H1 (cell line): ENCODE measurements around the gene TBCD. TPM values are rescaled to one million over a fixed set of nuclear protein-coding genes. Genes with fewer than 3 reads are reported as not detected.
"Not testable (repeated sequence)": the region's sequence is repeated elsewhere in the genome, so short reads cannot be mapped to it uniquely, and the experiment has no call there.

Source experiments
- CTCF ChIA-PET: fragments of 300-600 bp; sonication (Branson Sonifier 250); formaldehyde crosslinking; loops from one replicate; lab custom pipeline; 2021; ENCODE audit not compliant: partially characterized antibody; lab: Charles Lee
- POLR2A ChIA-PET: fragments of 300-600 bp; sonication (Branson Sonifier 250); formaldehyde crosslinking; loops from one replicate; lab custom pipeline; 2021; ENCODE audit warnings: inconsistent platforms; ENCODE audit not compliant: partially characterized antibody; lab: Charles Lee
- DNase-seq, 2 experiments: peaks; one replicate each; pipeline versions ENCODE4 v3.0.0 to v3.0.0-alpha.2; 2010 to 2022; ENCODE audit warnings: low spot score in 2 of 2, low read depth in 1 of 2, mixed read lengths in 1 of 2
- FAIRE-seq: peaks from 2 replicates; lab custom pipeline; 2011; peaks lifted over from hg19 to GRCh38; lab: Jason Lieb, UNC
- H2AFZ ChIP-seq: 2 replicates; pipeline ENCODE4 v1.8.1; 2012; ENCODE audit warnings: low read length, inconsistent platforms
- H2AK5ac ChIP-seq: 2 replicates; pipeline ENCODE4 v1.6.1; 2013; ENCODE audit warnings: low read depth, low read length
- H2BK120ac ChIP-seq: replicated peaks from 2 replicates; pipeline ENCODE3; 2013; ENCODE audit warnings: low read depth, low read length, inconsistent platforms
- H2BK12ac ChIP-seq: 2 replicates; pipeline ENCODE4 v1.6.1; 2013; ENCODE audit warnings: low read depth, low read length
- H2BK15ac ChIP-seq: 2 replicates; pipeline ENCODE4 v1.6.1; 2013; ENCODE audit warnings: low read length
- H2BK20ac ChIP-seq: 2 replicates; pipeline ENCODE4 v1.6.1; 2013; ENCODE audit warnings: low read length
- H2BK5ac ChIP-seq: 2 replicates; pipeline ENCODE4 v1.6.1; 2013; ENCODE audit warnings: low read depth, low read length
- H3K14ac ChIP-seq: 2 replicates; pipeline ENCODE4 v1.6.1; 2013; ENCODE audit warnings: inconsistent platforms; ENCODE audit not compliant: insufficient read length
- H3K18ac ChIP-seq: 2 replicates; pipeline ENCODE4 v1.6.1; 2013; ENCODE audit warnings: low read length; ENCODE audit errors: extremely low read depth
- H3K23ac ChIP-seq: 2 replicates; pipeline ENCODE4 v1.6.1; 2013; ENCODE audit warnings: inconsistent platforms; ENCODE audit not compliant: insufficient read length
- H3K23me2 ChIP-seq: 2 replicates; pipeline ENCODE4 v1.6.1; 2013; ENCODE audit warnings: low read depth, low read length
- H3K27ac ChIP-seq: 2 replicates; pipeline ENCODE4 v1.6.1; 2011; ENCODE audit warnings: low read depth, low read length, inconsistent platforms
- H3K27me3 ChIP-seq, 4 experiments: replicated peaks in 1 of 4; 1 replicate in 1 of 4; 2 replicates in 3 of 4; pipeline versions ENCODE4 v1.6.1 to v1.8.1; 2011 to 2013; ENCODE audit warnings: low read length in 3 of 4, mild to moderate bottlenecking in 3 of 4, inconsistent platforms in 2 of 4, mixed read lengths in 2 of 4, moderate library complexity in 1 of 4; ENCODE audit not compliant: control insufficient read depth in 3 of 4, insufficient read depth in 3 of 4; ENCODE audit errors: extremely low read depth in 1 of 4
- H3K36me3 ChIP-seq, 4 experiments: 2 replicates each; pipeline versions ENCODE4 v1.6.1 to v1.8.1; 2011 to 2013; ENCODE audit warnings: mild to moderate bottlenecking in 4 of 4, low read length in 3 of 4, moderate library complexity in 2 of 4, control low read depth in 1 of 4, inconsistent platforms in 1 of 4; ENCODE audit not compliant: insufficient read depth in 4 of 4, control insufficient read depth in 2 of 4
- H3K4ac ChIP-seq: replicated peaks from 2 replicates; pipeline ENCODE3; 2013; ENCODE audit warnings: low read length, low read depth, mixed read lengths, inconsistent platforms; ENCODE audit not compliant: insufficient read length
- H3K4me1 ChIP-seq, 4 experiments: replicated peaks in 1 of 4; 1 replicate in 1 of 4; 2 replicates in 3 of 4; pipeline versions ENCODE4 v1.6.1 to v1.8.1; 2011 to 2013; ENCODE audit warnings: low read length in 3 of 4, inconsistent platforms in 2 of 4, mixed read lengths in 1 of 4; ENCODE audit not compliant: insufficient read depth in 4 of 4, control insufficient read depth in 3 of 4
- H3K4me2 ChIP-seq, 2 experiments: 2 replicates each; pipeline versions ENCODE4 v1.6.1 to v1.8.1; 2011 to 2013; ENCODE audit warnings: low read depth in 2 of 2, low read length in 2 of 2, control low read depth in 1 of 2, inconsistent platforms in 1 of 2, mild to moderate bottlenecking in 1 of 2; ENCODE audit not compliant: insufficient read depth in 1 of 2
- H3K4me3 ChIP-seq, 4 experiments: fragments of 200-600, 300-600 bp in 1 of 4; sonication (generic), shearing (Covaris generic), sonication (Bioruptor Twin) in 1 of 4; 2 replicates each; pipeline versions ENCODE4 v1.5.1 to v1.8.1; 2011 to 2016; ENCODE audit warnings: low read length in 4 of 4, low read depth in 3 of 4, control low read depth in 2 of 4, inconsistent platforms in 2 of 4, mild to moderate bottlenecking in 2 of 4, mixed read lengths in 1 of 4, moderate library complexity in 1 of 4; ENCODE audit not compliant: insufficient read depth in 2 of 4; ENCODE audit errors: extremely low read depth in 1 of 4
- H3K56ac ChIP-seq: replicated peaks from 2 replicates; pipeline ENCODE3; 2013; ENCODE audit warnings: low read depth, mild to moderate bottlenecking, mixed read lengths, low read length, inconsistent platforms; ENCODE audit not compliant: insufficient read length
- H3K79me1 ChIP-seq: 2 replicates; pipeline ENCODE4 v1.6.1; 2013; ENCODE audit warnings: low read depth, low read length, control low read depth
- H3K79me2 ChIP-seq, 2 experiments: 2 replicates each; pipeline versions ENCODE4 v1.6.1 to v1.8.1; 2012 to 2013; ENCODE audit warnings: low read length in 2 of 2, mild to moderate bottlenecking in 2 of 2, inconsistent platforms in 1 of 2; ENCODE audit not compliant: insufficient read depth in 2 of 2, control insufficient read depth in 1 of 2
- H3K9ac ChIP-seq, 4 experiments: replicated peaks in 1 of 4; 1 replicate in 1 of 4; 2 replicates in 3 of 4; pipeline versions ENCODE4 v1.6.1 to v1.8.1; 2011 to 2013; ENCODE audit warnings: low read depth in 3 of 4, low read length in 3 of 4, control low read depth in 2 of 4, mild to moderate bottlenecking in 2 of 4, moderate library complexity in 2 of 4, inconsistent platforms in 1 of 4; ENCODE audit errors: extremely low read depth in 1 of 4
- H3K9me3 ChIP-seq, 2 experiments: 2 replicates each; pipeline versions ENCODE4 v1.6.1 to v1.8.1; 2012 to 2013; ENCODE audit warnings: mild to moderate bottlenecking in 2 of 2, moderate library complexity in 2 of 2, control low read depth in 1 of 2, inconsistent platforms in 1 of 2, low read depth in 1 of 2, low read length in 1 of 2, mixed read lengths in 1 of 2; ENCODE audit not compliant: insufficient read depth in 2 of 2
- H4K20me1 ChIP-seq, 2 experiments: replicated peaks in 1 of 2; 2 replicates each; pipeline versions ENCODE3 to v1.8.1; 2011 to 2013; ENCODE audit warnings: inconsistent platforms in 2 of 2, low read length in 2 of 2, mild to moderate bottlenecking in 1 of 2; ENCODE audit not compliant: insufficient read depth in 2 of 2, control insufficient read depth in 1 of 2
- H4K5ac ChIP-seq: 2 replicates; pipeline ENCODE4 v1.6.1; 2013; ENCODE audit warnings: low read length, low read depth, mixed read lengths, inconsistent platforms; ENCODE audit not compliant: insufficient read length
- H4K8ac ChIP-seq: 2 replicates; pipeline ENCODE4 v1.8.0; 2013; ENCODE audit warnings: mild to moderate bottlenecking, moderate library complexity, low read length, inconsistent platforms; ENCODE audit not compliant: insufficient read depth; ENCODE audit errors: extremely low read depth
- H4K91ac ChIP-seq: replicated peaks from 2 replicates; pipeline ENCODE3; 2013; ENCODE audit warnings: low read length, mixed read lengths, inconsistent platforms; ENCODE audit not compliant: insufficient read length
- RAD21 ChIP-seq, 2 experiments: IDR thresholded peaks in 1 of 2; conservative IDR thresholded peaks in 1 of 2; 2 replicates each; pipeline ENCODE4 v1.6.1; 2011; ENCODE audit warnings: low read depth in 2 of 2, low read length in 2 of 2, improper control_type of control experiment in 1 of 2, inconsistent platforms in 1 of 2, mild to moderate bottlenecking in 1 of 2, moderate library complexity in 1 of 2
- WGBS, 2 experiments: shearing (Covaris generic) in 1 of 2; methylation state at CpG; one replicate each; pipeline versions ENCODE4 v1.1.6 to v1.1.7; 2013 to 2015; ENCODE audit warnings: low lambda C conversion rate in 2 of 2, mixed read lengths in 2 of 2, inconsistent platforms in 1 of 2, low coverage in 1 of 2, missing lambda C conversion rate in 1 of 2; ENCODE audit not compliant: insufficient replicate concordance in 2 of 2, insufficient coverage in 1 of 2, insufficient read length in 1 of 2; ENCODE audit errors: extremely low coverage in 1 of 2, missing lambda C conversion rate in 1 of 2; 5-methylcytosine and 5-hydroxymethylcytosine counted together
- polyA plus RNA-seq, 7 experiments: library from polyadenylated mRNA; depleted of rRNA in 3 of 7; stranded (reverse) in 5 of 7; unstranded in 2 of 7; fragments of >200 nt in 5 of 7; fragments of 200-250 nt in 2 of 7; gene quantifications; 1 replicate in 5 of 7; 2 replicates in 1 of 7; 4 replicates in 1 of 7; pipeline versions ENCODE4 v1.2.1 to v1.2.3, GENCODE V29; 2011 to 2013; ENCODE audit warnings: missing spikeins in 2 of 7, mixed read lengths in 2 of 7
- total RNA-seq: library from RNA; stranded (reverse); fragmentation: NEBNext Ultra II Directional; extraction: Animal tissue kit (Norgen Biotek cat#: 25700); gene quantifications from 2 replicates; pipeline ENCODE4 v1.2.1, GENCODE V29; 2021

TBCD gene
- total and polyA plus RNA-seq, 2 of the 8 experiments (the other 6 are each of a cell fraction or from before 2014, with no cell fraction given): 118 to 162 TPM

DNA sequence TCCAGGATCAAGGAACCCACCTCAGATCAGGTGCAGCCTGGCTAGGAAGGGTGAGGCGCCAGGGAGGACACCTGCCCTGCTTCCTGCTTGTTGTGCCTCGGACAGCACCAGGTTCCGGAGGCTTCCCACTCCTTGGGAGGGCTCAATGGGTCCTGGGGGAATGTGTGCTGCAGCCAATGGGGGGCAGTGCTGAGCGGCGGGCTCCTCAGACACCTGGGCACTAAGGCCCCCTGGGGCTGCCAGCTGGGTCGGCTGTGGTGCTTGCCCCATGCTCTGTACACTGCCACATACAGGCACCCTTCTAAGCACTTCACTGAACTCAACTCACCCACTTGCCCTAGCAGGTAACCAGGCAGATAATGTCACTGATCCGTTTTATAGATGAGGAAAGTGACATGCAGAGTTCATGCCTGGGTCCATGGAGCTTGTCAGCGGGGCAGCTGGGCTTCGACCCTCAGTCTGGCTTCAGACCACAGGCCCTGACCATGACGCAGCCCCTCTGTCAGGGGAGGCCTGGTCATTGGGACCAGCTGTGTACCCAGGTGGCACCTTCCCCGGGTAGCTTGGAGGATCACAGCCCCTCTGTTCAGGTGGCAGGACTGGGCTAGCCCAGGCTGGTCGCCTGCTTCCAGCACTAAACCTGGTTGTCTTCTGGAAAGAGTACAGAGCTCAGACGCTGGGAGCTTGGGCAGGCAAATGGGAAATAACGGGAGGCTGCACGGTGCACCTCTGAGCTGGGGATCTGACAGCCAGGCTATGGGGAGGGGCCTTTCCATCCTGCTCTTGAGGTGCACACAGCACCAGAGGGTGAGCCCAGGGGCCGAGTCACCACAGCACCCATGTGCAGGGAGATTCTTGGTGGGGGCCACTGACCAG lies 8.3 kb upstream of the TBCD start (continued):
- TF ChIP-seq RAD21 (IDR thresholded peaks at IDR 0.05 in 1 of 2, conservative IDR thresholded peaks at IDR 0.05 in 1 of 2; ENCODE audit: low read depth in 2 of 2, low read length in 2 of 2): peak in 1 of 2 experiments; percentile 36; a peak in 2 of 4 replicates
- TF ChIP-seq, all 59 proteins: peak for 3

DNA sequence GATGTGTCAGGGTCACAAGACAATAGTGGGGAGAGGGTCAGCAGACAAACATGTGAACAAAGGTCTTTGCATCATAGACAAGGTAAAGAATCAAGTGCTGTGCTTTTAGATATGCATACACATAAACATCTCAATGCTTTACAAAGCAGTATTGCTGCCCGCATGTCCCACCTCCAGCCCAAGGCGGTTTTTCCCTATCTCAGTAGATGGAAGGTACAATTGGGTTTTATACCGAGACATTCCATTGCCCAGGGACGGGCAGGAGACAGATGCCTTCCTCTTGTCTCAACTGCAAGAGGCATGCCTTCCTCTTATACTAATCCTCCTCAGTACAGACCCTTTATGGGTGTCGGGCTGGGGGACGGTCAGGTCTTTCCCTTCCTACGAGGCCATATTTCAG lies 7.1 kb upstream of the TBCD start:
- not testable (repeated sequence) for H3K79me2 ChIP-seq, H3K9ac ChIP-seq, H4K91ac ChIP-seq, H2AFZ ChIP-seq, H2BK5ac ChIP-seq, FAIRE-seq, H3K56ac ChIP-seq, DNase-seq, H4K5ac ChIP-seq, H2BK20ac ChIP-seq, H3K23ac ChIP-seq, H2BK120ac ChIP-seq, H3K18ac ChIP-seq, H3K4ac ChIP-seq, H2BK12ac ChIP-seq, H3K23me2 ChIP-seq, H3K27me3 ChIP-seq, H3K27ac ChIP-seq, H4K8ac ChIP-seq, H3K4me1 ChIP-seq, H2AK5ac ChIP-seq, H3K4me3 ChIP-seq, H4K20me1 ChIP-seq, H2BK15ac ChIP-seq, H3K14ac ChIP-seq, H3K4me2 ChIP-seq, H3K79me1 ChIP-seq
- H3K9me3 ChIP-seq: peaks cover 17 to 24% of the 10 kb centered on the region in 2 experiments
- CTCF ChIA-PET: interaction anchor here (1.4 kb wide), 1 partner anchor 11 kb away, joined by 7 read pairs; no protein-coding TSS in a partner anchor
- POLR2A ChIA-PET: interaction anchor here (1.2 kb wide), 1 partner anchor 34 kb away, joined by 3 read pairs; no protein-coding TSS in a partner anchor
- 77% methylated on average over 7 of the region's 7 CpGs; no CpG with 5 or more reads in 1 of the 2 experiments for WGBS, 2 experiments
- H3K36me3 ChIP-seq: peaks cover 0 to 25% (median 17%) of the 10 kb centered on the region in 4 experiments; a peak in 7 of 8 replicates
